Fibroblast of pulmonary artery (primary cell): Measurements from ENCODE around the gene SLITRK6.
A peak's percentile ranks its signal among the peaks of the same experiment; 100 is the strongest.

ENCODE experiments used
- DNase-seq: peaks from one replicate; pipeline ENCODE4 v3.0.0-alpha.2; 2010; ENCODE audit warnings: low read depth
- H3K4me3 ChIP-seq: replicated peaks from 2 replicates; pipeline ENCODE4 v1.5.1; 2011; ENCODE audit warnings: low read depth, mild to moderate bottlenecking, control low read depth, low read length, moderate library complexity
- TF ChIP-seq, protein P1 (sequence below): IDR thresholded peaks from 2 replicates; pipeline ENCODE4 v1.5.1; 2011; ENCODE audit warnings: mild to moderate bottlenecking, control low read depth, low read length, inconsistent platforms; ENCODE audit errors: missing control alignments

SLITRK6 gene, protein sequence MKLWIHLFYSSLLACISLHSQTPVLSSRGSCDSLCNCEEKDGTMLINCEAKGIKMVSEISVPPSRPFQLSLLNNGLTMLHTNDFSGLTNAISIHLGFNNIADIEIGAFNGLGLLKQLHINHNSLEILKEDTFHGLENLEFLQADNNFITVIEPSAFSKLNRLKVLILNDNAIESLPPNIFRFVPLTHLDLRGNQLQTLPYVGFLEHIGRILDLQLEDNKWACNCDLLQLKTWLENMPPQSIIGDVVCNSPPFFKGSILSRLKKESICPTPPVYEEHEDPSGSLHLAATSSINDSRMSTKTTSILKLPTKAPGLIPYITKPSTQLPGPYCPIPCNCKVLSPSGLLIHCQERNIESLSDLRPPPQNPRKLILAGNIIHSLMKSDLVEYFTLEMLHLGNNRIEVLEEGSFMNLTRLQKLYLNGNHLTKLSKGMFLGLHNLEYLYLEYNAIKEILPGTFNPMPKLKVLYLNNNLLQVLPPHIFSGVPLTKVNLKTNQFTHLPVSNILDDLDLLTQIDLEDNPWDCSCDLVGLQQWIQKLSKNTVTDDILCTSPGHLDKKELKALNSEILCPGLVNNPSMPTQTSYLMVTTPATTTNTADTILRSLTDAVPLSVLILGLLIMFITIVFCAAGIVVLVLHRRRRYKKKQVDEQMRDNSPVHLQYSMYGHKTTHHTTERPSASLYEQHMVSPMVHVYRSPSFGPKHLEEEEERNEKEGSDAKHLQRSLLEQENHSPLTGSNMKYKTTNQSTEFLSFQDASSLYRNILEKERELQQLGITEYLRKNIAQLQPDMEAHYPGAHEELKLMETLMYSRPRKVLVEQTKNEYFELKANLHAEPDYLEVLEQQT

DNA sequence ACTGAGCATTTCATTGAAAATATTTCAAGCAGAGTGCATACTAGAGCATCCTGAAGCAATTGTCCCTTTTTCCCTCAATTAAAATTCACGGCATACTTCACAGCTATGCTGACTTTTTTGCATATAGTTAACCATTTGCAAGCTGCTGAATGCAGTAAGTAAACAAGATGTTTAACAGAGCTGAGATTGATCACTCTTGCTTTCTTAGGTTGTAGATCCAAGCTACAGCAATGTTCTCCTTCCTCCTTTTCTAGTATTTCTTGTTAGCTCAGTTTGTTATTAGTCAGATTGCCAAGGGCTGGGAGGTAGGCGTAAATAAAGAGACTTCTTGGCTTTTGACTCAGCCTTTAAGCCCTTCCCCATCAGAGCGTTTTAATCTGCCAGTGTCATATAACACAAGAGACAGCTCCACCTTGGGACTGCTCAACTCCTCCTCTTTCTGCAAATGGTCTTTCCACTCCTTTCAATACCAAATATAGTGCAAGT lies at the start of gene SLITRK6:
Gene SLITRK6 (minus strand): TSS at position 323 of the 486 bp plus-strand sequence. CDS start 2,911 bp downstream, outside the sequence.
- TF ChIP-seq, protein P1, sequence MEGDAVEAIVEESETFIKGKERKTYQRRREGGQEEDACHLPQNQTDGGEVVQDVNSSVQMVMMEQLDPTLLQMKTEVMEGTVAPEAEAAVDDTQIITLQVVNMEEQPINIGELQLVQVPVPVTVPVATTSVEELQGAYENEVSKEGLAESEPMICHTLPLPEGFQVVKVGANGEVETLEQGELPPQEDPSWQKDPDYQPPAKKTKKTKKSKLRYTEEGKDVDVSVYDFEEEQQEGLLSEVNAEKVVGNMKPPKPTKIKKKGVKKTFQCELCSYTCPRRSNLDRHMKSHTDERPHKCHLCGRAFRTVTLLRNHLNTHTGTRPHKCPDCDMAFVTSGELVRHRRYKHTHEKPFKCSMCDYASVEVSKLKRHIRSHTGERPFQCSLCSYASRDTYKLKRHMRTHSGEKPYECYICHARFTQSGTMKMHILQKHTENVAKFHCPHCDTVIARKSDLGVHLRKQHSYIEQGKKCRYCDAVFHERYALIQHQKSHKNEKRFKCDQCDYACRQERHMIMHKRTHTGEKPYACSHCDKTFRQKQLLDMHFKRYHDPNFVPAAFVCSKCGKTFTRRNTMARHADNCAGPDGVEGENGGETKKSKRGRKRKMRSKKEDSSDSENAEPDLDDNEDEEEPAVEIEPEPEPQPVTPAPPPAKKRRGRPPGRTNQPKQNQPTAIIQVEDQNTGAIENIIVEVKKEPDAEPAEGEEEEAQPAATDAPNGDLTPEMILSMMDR, result peak; percentile 5
- DNase-seq, result peak; percentile 70

DNA sequence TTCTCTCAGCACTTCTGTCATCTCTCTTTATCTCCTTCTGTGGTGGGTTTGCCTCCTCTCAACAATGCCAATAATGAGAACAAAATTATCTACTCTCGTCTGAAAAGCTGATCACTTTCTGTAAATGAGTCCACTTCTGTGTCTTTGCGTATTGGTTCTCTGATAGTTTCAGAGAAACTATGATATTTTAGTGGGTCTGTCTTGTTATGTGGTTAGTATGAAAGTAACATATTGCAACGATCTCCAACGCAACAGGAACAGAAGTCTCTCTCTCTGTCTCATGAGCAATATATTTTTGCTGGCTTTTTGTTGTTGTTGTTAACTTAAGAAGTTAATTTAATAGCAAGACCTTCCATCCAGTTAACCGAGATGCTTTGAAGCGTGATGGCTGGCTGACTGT lies 47.8 kb upstream of the SLITRK6 start:
- no peak overlapping the region for H3K4me3 ChIP-seq
- TF ChIP-seq, protein P1, result no peak
- DNase-seq, result no peak

More for the DNA sequence above, at the start of gene SLITRK6:
- peak within 1 kb of the TSS; percentile 15 for H3K4me3 ChIP-seq

DNA sequence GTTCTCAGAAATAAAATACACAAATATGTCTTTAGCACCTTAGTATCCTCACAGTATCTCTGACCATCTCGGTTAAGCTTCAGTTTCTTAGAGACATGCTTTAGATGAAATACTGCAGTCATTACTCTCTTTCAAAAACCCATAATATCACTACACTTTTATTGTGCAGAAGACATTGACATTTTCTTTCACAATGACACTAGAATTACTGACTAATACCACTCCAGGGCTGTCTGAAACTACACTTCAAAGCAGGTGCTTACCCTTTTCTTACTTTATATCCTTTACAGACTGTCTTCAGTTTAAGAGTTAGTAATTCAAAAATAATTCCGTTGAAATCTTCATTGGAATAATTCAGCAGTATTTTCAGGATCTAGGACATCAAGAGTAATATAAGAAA lies 42.2 kb upstream of the SLITRK6 start:
- DNase-seq, result no peak
- TF ChIP-seq, protein P1, result no peak
- no peak overlapping the region for H3K4me3 ChIP-seq

DNA sequence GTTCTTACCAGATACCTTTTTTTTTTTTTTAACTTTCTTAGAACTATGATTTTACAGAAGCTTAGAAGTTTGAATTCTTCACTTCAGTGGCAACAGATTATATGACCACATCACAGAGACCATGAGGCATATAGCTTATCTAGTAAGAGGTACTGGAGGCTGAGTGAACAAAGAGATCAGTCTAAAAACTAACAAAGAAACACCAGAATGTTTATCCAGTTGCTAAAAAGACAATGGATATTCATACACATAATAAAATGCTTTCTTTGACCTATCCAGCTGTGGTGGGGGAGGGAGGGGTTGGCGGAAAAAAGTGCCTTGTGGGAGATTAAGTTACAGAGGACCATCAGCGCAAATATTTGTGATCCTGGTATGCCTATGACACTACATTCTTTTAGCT lies 34.7 kb upstream of the SLITRK6 start:
- TF ChIP-seq, protein P1, result no peak
- DNase-seq, result no peak
- no peak overlapping the region for H3K4me3 ChIP-seq

DNA sequence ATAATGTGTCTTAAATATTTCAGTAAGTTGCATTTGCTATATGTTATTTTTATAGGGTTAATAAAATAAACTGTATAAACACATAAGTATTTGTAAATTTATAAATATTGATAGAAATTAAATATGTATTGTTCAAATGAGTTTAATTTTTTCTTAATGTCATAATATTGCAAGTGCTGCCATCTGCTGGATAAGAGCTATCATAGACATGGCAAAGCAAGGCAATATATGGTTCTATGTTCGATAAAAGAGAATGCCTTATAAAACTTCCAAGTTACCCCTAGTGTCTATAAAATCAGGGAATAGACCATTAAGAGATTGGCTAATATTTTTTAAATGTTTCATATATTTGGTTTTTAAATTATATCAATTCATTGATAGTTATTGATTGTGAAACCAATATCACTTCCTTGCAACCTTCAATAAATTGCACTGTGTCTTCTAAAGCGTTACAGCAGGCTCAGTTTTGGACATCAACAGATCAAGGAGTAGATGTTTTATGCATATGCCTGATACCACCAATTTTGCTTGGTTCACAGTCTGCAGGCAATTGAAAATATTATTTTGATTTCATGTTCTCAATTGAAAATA lies 29.0 kb upstream of the SLITRK6 start:
- TF ChIP-seq, protein P1, result peak; percentile 68
- no peak overlapping the region for H3K4me3 ChIP-seq
- DNase-seq, result peak; percentile 44

DNA sequence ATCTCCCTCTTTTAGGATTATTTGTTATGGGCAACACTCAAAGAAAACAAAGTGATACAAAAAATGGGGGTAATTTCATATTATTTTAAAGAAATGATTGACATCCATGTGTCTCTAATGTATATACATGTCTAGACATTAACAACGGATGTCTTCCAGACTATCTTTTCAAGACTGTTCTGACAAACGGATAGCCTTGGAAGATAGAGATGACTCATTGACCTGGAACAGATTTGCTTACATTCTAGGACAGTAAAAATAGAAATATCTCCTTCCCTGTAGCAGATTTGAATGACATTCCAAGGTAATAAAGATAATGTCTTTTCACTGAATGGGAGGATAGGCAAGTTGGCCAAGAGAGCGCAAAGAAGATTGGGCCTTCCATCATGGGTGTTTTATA lies 26.2 kb upstream of the SLITRK6 start:
- DNase-seq, result no peak
- TF ChIP-seq, protein P1, result no peak
- no peak overlapping the region for H3K4me3 ChIP-seq
